Retinal pigment epithelial cell (primary cell): ENCODE measurements around the gene DMAC1.

ENCODE experiments used
- DNase-seq: peaks from one replicate; pipeline ENCODE4 v3.0.0-alpha.2; 2010; ENCODE audit warnings: low read depth
- H3K4me3 ChIP-seq: 2 replicates; pipeline ENCODE4 v1.5.1; 2011; ENCODE audit warnings: mild to moderate bottlenecking, low read length, control low read depth, moderate library complexity
- CTCF ChIP-seq: conservative IDR thresholded peaks from 2 replicates; pipeline ENCODE4 v1.5.1; 2011; ENCODE audit warnings: low read depth, low read length, control low read depth, inconsistent platforms

DMAC1 gene, protein sequence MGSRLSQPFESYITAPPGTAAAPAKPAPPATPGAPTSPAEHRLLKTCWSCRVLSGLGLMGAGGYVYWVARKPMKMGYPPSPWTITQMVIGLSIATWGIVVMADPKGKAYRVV

GRCh38 chr9:7799234-7799943 is at the start of gene DMAC1:
Gene DMAC1, minus strand, starts transcription at chr9:7799778. Its CDS starts 44 bp downstream, at chr9:7799734.
- no peak for TF ChIP-seq CTCF
- DNase-seq = peak; percentile 52
- H3K4me3 ChIP-seq = peak within 1 kb of the TSS; percentile 77

- H3K4me3 ChIP-seq = no peak overlapping the region
- TF ChIP-seq CTCF = no peak
Observed at GRCh38 chr9:7849362-7849761, 49.8 kb upstream of the DMAC1 start.

DNA sequence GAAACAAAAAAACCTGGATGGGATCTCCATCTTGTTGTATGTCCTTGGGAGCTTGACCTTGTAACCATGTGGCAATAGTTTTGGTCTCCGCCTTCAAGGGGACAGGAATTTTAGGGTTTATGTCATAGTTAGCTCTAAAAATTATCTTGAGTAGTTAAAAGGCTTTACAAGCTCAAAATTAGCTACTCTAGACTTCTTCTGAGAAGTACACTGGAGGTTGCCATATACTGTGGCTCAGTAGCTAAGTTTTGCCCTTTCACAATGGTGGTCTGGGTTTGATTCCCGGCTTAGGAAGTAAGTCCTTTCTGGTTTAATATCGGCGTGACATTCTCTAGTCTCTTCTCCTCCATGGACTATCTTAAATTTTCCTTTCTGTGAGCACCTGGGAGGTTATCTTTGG is 48.9 kb upstream of the DMAC1 start:
- no peak for DNase-seq
- TF ChIP-seq CTCF = no peak
- no peak overlapping the region for H3K4me3 ChIP-seq

More at GRCh38 chr9:7849362-7849761, 49.8 kb upstream of the DMAC1 start:
- no peak for DNase-seq

- TF ChIP-seq CTCF = peak; percentile 49
- H3K4me3 ChIP-seq = no peak overlapping the region
- no peak for DNase-seq
Observed at GRCh38 chr9:7844242-7844641, 44.7 kb upstream of the DMAC1 start.

- DNase-seq = no peak
- no peak overlapping the region for H3K4me3 ChIP-seq
- no peak for TF ChIP-seq CTCF
Observed at GRCh38 chr9:7841831-7842230, 42.3 kb upstream of the DMAC1 start.

- H3K4me3 ChIP-seq = no peak overlapping the region
- DNase-seq = no peak
- TF ChIP-seq CTCF = no peak
Observed at GRCh38 chr9:7834531-7834930, 35.0 kb upstream of the DMAC1 start.

- no peak overlapping the region for H3K4me3 ChIP-seq
- DNase-seq = no peak
- TF ChIP-seq CTCF = no peak
Observed at GRCh38 chr9:7828334-7828733, 28.8 kb upstream of the DMAC1 start.
